Measurements from ENCODE around the gene HIGD2A. TPM values are rescaled to one million over a fixed set of nuclear protein-coding genes. Genes with fewer than 3 reads are reported as not detected.

Gene HIGD2A
- total RNA-seq, 1 donor from 2014 or later, result 74.6 TPM

GRCh38 chr5:176396330-176396729 lies 7.8 kb downstream of the HIGD2A start:
- DNase-seq (ENCODE audit: low spot score), result no peak
- Mint-ChIP-seq H3K27me3 (ENCODE audit: low read depth) (no peaks in the 10 kb centered on the region), H3K27ac (ENCODE audit: unreplicated experiment) (no peak overlapping the region), H3K4me3 (ENCODE audit: unreplicated experiment) (no peak overlapping the region), H3K36me3 (ENCODE audit: low read depth) (peaks cover 17% of the 10 kb centered on the region), H3K9me3 (ENCODE audit: low read depth) (no peaks in the 10 kb centered on the region), H3K4me1 (ENCODE audit: low read depth) (peaks cover 11% of the 10 kb centered on the region)
- no peak for TF ChIP-seq CTCF (IDR thresholded peaks at IDR 0.05)

- Mint-ChIP-seq H3K36me3 (ENCODE audit: low read depth) (peaks cover 11% of the 10 kb centered on the region), H3K27ac (ENCODE audit: unreplicated experiment) (no peak overlapping the region), H3K4me3 (ENCODE audit: unreplicated experiment) (no peak overlapping the region), H3K4me1 (ENCODE audit: low read depth) (peaks cover 20% of the 10 kb centered on the region), H3K27me3 (ENCODE audit: low read depth) (no peaks in the 10 kb centered on the region), H3K9me3 (ENCODE audit: low read depth) (no peaks in the 10 kb centered on the region)
- no peak for DNase-seq (ENCODE audit: low spot score)
- TF ChIP-seq CTCF (IDR thresholded peaks at IDR 0.05), result no peak
Measured at GRCh38 chr5:176397736-176398420, 9.3 kb downstream of the HIGD2A start.

GRCh38 chr5:176400382-176401156 lies 12.0 kb downstream of the HIGD2A start:
- Mint-ChIP-seq H3K4me1 (ENCODE audit: low read depth) (peaks cover 20% of the 10 kb centered on the region), H3K27me3 (ENCODE audit: low read depth) (no peaks in the 10 kb centered on the region), H3K27ac (ENCODE audit: unreplicated experiment) (no peak overlapping the region), H3K9me3 (ENCODE audit: low read depth) (no peaks in the 10 kb centered on the region), H3K4me3 (ENCODE audit: unreplicated experiment) (no peak overlapping the region), H3K36me3 (ENCODE audit: low read depth) (peaks cover 12% of the 10 kb centered on the region)
- no peak for DNase-seq (ENCODE audit: low spot score)
- no peak for TF ChIP-seq CTCF (IDR thresholded peaks at IDR 0.05)

GRCh38 chr5:176401281-176402205 lies 13.0 kb downstream of the HIGD2A start:
- H3K4me3 Mint-ChIP-seq (ENCODE audit: unreplicated experiment), result no peak overlapping the region

More at GRCh38 chr5:176401281-176402205, 13.0 kb downstream of the HIGD2A start:
- no peak for TF ChIP-seq CTCF (IDR thresholded peaks at IDR 0.05)
- no peaks in the 10 kb centered on the region for H3K9me3 Mint-ChIP-seq (ENCODE audit: low read depth)
- H3K36me3 Mint-ChIP-seq (ENCODE audit: low read depth), result peaks cover 17% of the 10 kb centered on the region
- no peak overlapping the region for H3K27ac Mint-ChIP-seq (ENCODE audit: unreplicated experiment)
- H3K4me1 Mint-ChIP-seq (ENCODE audit: low read depth), result peaks cover 20% of the 10 kb centered on the region
- DNase-seq (ENCODE audit: low spot score), result no peak
- no peaks in the 10 kb centered on the region for H3K27me3 Mint-ChIP-seq (ENCODE audit: low read depth)

Measured in chondrocyte (in vitro differentiated cells).